Measurements from ENCODE around the gene ZSWIM5.
"Not testable (repeated sequence)": the region's sequence is repeated elsewhere in the genome, so short reads cannot be mapped to it uniquely, and the experiment has no call there.

ZSWIM5 gene

GRCh38 chr1:44999232-44999631 lies 207.2 kb downstream of the ZSWIM5 start:
- no peak for DNase-seq

DNA sequence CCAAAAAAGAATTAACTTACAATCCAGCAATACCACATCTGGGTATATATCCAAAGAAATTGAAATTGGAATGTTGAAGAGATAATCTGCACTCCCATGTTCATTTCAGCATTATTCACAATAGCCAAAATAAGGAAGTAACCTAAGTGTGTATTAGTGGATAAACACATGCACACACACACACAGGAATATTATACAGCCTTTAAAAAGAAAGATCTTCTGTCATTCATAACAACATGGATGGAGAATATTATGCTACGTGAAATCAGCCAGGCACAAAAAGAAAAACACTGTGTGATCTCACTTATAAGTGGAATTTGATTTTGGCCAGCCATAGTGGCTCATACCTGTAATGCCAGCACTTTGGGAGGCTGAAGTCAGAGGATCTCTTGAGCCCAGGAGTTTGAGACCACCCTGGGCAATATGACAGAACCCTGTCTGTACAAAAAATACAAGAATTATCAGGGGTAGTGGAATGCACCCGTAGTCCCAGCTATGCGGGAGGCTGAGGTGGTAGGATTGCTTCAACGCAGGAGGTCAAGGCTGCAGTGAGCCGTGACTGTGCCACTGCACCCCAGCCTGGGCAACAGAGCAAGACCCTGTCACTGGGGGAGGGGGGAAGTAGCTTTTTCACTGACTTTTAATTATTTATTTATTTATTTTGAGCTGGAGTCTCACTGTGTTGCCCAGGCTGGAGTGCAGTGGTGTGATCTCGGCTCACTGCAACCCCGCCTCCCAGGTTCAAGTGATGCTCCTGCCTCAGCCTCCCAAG lies 210.8 kb downstream of the ZSWIM5 start:
- no peak for DNase-seq

GRCh38 chr1:44994309-44994898 lies 212.0 kb downstream of the ZSWIM5 start:
- no peak for DNase-seq

DNA sequence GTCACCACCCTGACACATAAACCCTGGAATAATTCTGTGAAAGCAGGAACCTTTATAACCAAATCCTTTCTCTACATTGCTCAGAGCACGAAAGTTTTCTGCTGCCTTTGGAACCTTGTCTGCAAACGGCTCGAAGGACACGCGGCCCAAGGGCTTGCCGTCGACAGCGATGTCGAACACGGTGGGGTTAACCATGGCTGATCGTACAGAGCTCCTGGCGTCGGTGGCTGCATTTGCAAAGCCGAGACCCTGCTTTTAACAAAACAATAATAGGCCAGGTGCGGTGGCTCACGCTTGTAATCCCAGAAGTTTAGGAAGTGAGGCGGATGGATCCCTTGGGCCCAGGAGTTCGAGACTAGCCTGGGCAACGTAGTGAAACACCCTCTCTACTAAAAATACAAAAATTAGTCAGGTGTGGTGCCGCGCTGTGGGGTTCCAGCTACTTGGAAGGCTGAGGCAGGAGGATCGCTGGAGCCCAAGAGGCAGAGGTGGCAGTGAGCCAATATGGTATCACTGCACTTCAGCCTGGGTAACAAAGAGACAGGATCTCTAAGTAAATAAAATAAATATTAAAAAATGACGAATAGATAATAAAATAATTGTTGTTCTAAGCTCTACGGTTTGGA lies 217.8 kb downstream of the ZSWIM5 start:
- no peak for DNase-seq

DNA sequence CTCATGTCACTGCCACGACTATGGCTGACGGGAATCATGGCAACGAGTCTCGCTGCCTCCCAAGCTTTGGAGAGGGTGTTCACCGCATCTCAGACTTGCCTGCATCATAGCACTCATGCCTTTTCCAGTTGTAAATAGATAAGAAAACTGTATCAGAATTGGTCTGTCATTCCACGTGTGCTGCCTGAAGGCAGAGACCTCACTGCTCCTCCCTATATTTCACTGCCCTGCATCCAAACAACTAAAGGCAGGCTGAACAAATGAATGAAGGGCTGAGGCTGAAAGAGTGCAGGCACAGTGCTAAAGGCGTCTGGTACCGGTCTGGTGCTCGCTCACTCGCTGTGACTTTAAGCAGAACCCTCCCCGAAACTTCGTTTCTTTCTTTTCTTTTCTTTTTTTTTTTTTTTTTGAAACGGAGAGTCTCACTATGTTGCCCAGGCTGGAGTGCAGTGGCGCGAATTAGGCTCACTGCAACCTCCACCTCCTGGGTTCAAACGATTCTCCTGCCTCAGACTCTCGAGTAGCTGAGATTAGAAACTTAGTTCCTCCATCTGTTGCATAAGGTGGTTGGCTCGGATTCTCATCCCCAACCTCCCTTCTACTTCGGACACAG lies 220.6 kb downstream of the ZSWIM5 start:
- no peak for DNase-seq

DNA sequence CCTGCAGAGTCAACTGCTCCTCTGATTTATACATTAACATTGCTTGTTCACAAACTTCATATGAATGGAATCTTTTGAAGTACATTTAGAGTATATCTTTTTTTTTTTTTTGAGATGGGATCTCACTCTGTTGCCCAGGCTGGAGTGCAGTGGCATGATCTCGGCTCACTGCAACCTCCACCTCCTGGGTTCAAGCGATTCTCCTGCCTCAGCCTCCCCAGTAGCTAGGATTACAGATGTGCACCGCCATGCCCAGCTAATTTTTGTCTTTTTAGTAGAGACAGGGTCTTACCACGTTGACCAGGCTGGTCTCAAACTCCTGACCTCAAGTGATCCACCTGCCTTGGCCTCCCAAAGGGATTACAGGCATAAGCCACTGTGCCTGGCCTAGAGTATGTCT lies 229.0 kb downstream of the ZSWIM5 start:
- not testable (repeated sequence) for DNase-seq

DNA sequence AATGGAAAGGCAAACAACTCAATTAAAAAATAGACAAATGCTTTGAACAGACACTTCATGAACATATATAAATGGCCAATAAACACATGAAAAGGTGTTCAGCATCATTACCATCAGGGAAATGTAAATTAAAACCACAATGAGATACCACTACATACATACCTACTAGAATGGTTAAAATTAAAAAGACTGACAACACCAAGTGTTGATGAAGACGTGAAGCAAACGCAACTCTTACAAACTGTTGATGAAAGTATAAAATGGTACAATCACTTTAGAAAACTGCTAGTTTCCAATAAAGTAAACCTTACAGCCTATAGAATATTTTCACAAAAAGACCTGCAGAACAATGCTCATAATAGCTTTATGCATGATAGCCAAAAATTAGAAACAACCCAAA lies 230.2 kb downstream of the ZSWIM5 start:
- DNase-seq: no peak

DNA sequence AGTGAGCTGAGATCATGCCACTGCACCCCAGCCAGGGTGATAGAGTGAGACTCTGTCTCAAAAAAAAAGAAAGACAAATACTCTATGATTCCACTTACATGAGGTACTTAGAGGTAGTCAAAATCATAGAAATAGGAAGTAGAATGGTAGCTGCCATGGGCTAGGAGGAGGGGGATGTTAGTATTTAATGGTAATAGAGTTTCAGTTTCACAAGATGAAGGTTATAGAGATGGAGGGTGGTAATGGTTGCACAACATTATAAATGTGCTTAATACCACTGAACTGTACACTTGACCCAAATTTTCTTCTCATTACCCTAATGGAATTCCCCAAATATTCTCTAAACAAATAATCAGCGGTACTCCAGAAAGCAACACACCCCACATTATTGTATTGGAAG lies 232.8 kb downstream of the ZSWIM5 start:
- no peak for DNase-seq

- DNase-seq: no peak
Observed at GRCh38 chr1:44970317-44970716, 236.1 kb downstream of the ZSWIM5 start.
